ENCODE results near the gene CRACDL. TPM values are rescaled to one million over a fixed set of nuclear protein-coding genes. Genes with fewer than 3 reads are reported as not detected.

CRACDL gene
- total and polyA plus RNA-seq, 12 donors: 0.33 to 3.4 (median 2.1) TPM

DNA sequence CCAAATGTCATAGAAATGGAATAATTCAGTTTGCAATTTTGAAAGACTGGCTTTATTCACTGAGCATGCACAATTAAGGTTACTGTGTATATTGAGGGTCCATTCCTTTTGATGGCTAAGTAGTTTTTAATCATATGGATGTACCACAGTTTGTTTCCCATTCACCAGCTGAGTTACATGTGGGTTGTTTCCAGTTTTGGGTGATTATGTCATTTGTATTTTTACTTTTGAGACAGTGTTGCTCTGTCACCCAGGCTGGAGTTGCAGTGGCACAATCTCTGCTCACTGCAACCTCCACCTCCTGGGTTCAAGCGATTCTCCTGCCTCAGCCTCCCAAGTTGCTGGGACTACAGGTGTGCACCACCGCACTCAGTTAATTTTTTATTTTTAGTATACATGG lies 124.3 kb downstream of the CRACDL start:
- H3K36me3 ChIP-seq (replicated peaks in 1 of 2): no peaks in the 10 kb centered on the region
- no peak for TF ChIP-seq POLR2A (IDR thresholded peaks at IDR 0.05)
- TF ChIP-seq, protein P1, sequence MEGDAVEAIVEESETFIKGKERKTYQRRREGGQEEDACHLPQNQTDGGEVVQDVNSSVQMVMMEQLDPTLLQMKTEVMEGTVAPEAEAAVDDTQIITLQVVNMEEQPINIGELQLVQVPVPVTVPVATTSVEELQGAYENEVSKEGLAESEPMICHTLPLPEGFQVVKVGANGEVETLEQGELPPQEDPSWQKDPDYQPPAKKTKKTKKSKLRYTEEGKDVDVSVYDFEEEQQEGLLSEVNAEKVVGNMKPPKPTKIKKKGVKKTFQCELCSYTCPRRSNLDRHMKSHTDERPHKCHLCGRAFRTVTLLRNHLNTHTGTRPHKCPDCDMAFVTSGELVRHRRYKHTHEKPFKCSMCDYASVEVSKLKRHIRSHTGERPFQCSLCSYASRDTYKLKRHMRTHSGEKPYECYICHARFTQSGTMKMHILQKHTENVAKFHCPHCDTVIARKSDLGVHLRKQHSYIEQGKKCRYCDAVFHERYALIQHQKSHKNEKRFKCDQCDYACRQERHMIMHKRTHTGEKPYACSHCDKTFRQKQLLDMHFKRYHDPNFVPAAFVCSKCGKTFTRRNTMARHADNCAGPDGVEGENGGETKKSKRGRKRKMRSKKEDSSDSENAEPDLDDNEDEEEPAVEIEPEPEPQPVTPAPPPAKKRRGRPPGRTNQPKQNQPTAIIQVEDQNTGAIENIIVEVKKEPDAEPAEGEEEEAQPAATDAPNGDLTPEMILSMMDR (IDR thresholded peaks at IDR 0.05): no peak
- peaks cover 0 to 5% (median 0%) of the 10 kb centered on the region in 3 donors for H3K9me3 ChIP-seq (replicated peaks in 1 of 3)
- peaks cover 0 to 2% of the 10 kb centered on the region in 2 donors for H3K4me1 ChIP-seq (replicated peaks in 1 of 2)
- H3K4me3 ChIP-seq: no peak overlapping the region
- H3K27me3 ChIP-seq: no peaks in the 10 kb centered on the region
- no peak for DNase-seq
- intact Hi-C loops (cut with DNase I): no loop called here
- 88 to 100% (median 94%) methylated on average over 2 of the region's 2 CpGs for WGBS, 4 donors
- H3K27ac ChIP-seq: no peak overlapping the region

DNA sequence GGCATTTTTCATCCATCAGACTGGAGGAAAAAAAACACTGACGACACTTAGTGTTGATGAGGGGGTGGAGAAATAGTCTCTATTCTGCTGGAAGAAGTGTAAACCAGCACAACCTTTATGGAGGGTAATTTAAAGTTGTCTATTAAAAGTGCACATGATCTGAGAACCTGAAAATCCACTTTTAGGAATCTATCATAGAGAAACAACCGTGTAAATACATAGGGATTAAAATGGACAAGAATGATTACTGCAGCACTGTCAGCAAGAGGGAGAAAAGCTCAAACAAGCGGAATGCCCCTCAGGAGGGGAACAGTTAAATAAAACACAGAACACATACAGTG lies 125.5 kb downstream of the CRACDL start:
- intact Hi-C loops (cut with DNase I): no loop called here
- DNase-seq: no peak
- Histone ChIP-seq H3K36me3 (replicated peaks in 1 of 2) (no peaks in the 10 kb centered on the region), H3K27me3 (no peaks in the 10 kb centered on the region), H3K27ac (no peak overlapping the region), H3K9me3 (replicated peaks in 1 of 3) (peaks cover 0 to 5% (median 0%) of the 10 kb centered on the region in 3 donors), H3K4me3 (no peak overlapping the region), H3K4me1 (replicated peaks in 1 of 2) (peaks cover 0 to 14% of the 10 kb centered on the region in 2 donors)
- TF ChIP-seq, protein P1 (IDR thresholded peaks at IDR 0.05): no peak
- no peak for TF ChIP-seq POLR2A (IDR thresholded peaks at IDR 0.05)
- 44 to 70% (median 59%) methylated on average over 3 of the region's 3 CpGs for WGBS, 4 donors

DNA sequence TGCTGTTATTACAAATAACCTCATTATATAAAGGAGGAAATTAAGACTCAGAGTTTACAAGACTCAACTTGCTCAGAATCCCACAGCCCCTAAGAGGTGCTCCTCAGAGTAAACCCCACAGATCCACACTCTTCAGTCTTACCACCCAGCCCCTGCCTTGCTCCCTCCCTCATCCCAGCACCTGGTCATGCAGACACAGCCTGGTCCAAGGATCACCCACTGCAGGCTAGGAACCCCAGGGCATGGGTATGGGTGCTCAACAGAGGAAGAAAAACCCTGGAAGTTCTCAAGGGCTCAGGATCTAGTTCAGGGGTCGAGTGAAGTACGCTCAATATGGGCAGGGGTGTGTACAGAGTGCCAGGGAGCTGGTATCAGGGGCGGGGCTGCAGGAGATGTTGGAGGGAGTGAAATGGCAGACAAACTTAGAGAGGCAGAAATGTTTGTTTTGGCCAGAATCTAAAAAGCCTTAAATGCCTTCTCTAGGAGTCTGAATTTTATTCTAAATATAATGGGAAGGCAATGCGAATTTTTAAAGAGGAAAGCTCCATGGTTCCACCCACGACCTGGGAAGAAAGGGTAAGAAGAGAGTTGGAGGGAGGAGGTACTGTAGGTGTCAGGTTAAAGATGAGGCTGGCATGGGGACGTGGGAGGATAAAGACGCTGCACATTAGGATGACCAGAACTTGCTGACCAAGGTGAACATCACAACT lies 126.0 kb downstream of the CRACDL start:
- TF ChIP-seq POLR2A (IDR thresholded peaks at IDR 0.05): no peak
- TF ChIP-seq, protein P1 (IDR thresholded peaks at IDR 0.05): no peak
- no peaks in the 10 kb centered on the region for H3K36me3 ChIP-seq (replicated peaks in 1 of 2)
- DNase-seq: no peak
- no peaks in the 10 kb centered on the region for H3K27me3 ChIP-seq
- WGBS, 4 donors: 61 to 67% (median 65%) methylated on average over 7 of the region's 7 CpGs
- H3K4me3 ChIP-seq: no peak overlapping the region
- intact Hi-C loops (cut with DNase I): no loop called here
- no peak overlapping the region for H3K27ac ChIP-seq
- H3K4me1 ChIP-seq (replicated peaks in 1 of 2): peaks cover 0 to 14% of the 10 kb centered on the region in 2 donors
- H3K9me3 ChIP-seq (replicated peaks in 1 of 3): peaks cover 0 to 5% (median 0%) of the 10 kb centered on the region in 3 donors

DNA sequence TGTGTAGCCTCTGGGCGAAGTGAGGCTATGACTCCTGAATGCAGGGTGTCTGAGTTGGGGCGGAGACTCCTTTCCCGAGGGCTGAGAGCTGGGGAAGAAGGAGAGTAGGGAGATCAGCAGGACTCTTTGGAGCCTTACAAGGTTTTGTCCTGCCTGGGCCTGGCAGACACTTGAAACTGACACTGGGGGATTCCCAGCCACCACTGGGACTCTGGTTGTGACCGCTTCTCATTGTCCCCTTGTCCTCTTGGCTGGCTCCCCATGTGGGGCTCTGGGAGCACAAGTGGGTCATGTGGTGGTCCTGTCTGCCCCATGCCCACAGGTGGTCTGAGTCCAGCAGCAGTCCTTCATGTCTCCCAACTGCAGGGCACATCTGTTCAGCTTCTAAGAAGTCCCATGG lies 126.9 kb downstream of the CRACDL start:
- no peak overlapping the region for H3K27ac ChIP-seq
- H3K36me3 ChIP-seq (replicated peaks in 1 of 2): no peaks in the 10 kb centered on the region
- peaks cover 0 to 1% (median 0%) of the 10 kb centered on the region in 3 donors for H3K9me3 ChIP-seq (replicated peaks in 1 of 3)
- intact Hi-C loops (cut with DNase I): no loop called here
- TF ChIP-seq, protein P1 (IDR thresholded peaks at IDR 0.05): no peak
- TF ChIP-seq POLR2A (IDR thresholded peaks at IDR 0.05): no peak
- H3K4me3 ChIP-seq: no peak overlapping the region
- H3K27me3 ChIP-seq: no peaks in the 10 kb centered on the region
- DNase-seq: no peak
- 79 to 89% (median 82%) methylated on average over 4 of the region's 4 CpGs for WGBS, 4 donors
- peaks cover 0 to 14% of the 10 kb centered on the region in 2 donors for H3K4me1 ChIP-seq (replicated peaks in 1 of 2)

Data from adrenal gland (tissue), 12 donors.